Peyer's patch (tissue), 4 donors: Measurements from ENCODE around the gene CACNB2.

Experiments used
- CTCF ChIP-seq, 6 experiments: fragments of 450-650 bp in 4 of 6; fragments of 200-600 bp in 2 of 6; sonication (generic) in 1 of 6; IDR thresholded peaks; one replicate each; pipeline ENCODE4 v1.5.1; 2017 to 2019; ENCODE audit warnings: antibody characterized with exemption in 6 of 6, mild to moderate bottlenecking in 3 of 6, moderate library complexity in 1 of 6
- POLR2A ChIP-seq, 2 donors: fragments of 450-650 bp; IDR thresholded peaks; one replicate each; pipeline ENCODE4 v1.5.1; 2017; ENCODE audit warnings: antibody characterized with exemption in 2 of 2, mild to moderate bottlenecking in 2 of 2, moderate library complexity in 2 of 2

GRCh38 chr10:18122753-18123152, 17.5 kb upstream of the CACNB2 start:
- TF ChIP-seq CTCF (IDR thresholded peaks at IDR 0.05) (no peak), POLR2A (IDR thresholded peaks at IDR 0.05) (no peak)
